Activated naive CD4-positive, alpha-beta T cell treated with anti-CD3 and anti-CD28 coated beads, Interleukin-2, amount 50 U/mL, for 16 hours (primary cell): ENCODE results near the gene PITX1.

Experiments
- DNase-seq: peaks from one replicate; pipeline ENCODE4 v3.0.0-alpha.2; 2020

PITX1 gene

DNA sequence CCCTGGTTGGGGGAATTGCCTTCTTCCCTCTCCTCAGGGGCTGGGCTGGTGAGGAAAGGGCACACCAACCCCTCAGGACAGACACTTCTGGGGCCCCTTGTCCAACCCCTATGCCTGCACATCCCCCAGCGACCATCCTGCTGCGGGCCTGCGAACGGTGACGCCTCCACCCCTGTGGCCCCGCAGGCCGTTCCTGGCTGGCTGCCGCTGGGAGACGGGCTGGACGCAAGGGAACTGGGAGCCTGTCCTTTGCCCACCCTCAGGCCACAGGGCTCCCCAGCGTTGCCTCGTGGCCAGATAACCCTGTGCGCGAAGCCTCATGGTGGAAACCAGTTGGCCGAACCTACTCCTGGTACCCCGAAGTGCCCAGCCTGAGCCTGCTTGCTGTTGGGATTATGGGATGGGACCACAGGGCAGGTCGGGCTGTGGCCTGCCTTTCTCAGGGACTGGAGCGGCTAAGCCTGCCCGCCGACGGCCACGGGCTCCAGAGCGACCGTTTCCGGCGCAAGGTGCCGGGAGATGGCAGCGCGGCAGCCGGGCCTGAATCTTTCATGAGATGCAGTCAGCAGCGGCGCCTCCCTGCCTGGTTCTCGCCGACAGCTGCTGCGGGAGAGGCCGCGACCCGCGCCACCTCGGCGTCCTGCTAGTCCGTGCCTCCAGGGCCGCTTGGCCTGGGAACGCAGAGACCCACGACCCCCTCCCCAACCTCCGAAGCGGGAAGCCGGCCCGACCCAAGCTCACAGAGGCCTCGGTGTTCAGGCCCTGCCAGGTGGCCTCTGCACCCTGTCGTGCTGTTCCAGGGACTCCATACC lies 6.5 kb upstream of the PITX1 start:
- DNase-seq, result no peak

DNA sequence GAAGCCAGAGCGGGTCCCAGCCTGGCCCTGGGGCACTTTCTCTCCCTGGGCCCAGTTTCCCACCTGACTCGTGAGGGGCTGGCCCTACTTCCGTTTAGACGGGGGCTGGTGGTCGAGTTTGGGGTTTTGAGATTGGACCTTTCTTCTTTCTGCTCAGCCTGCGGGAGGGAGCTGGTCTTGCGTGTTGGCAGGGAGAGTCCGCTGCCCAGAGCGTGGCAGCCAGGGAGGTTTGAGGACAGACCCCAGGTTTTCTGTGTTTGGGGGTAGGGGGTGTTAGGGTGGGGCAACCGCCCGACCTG lies 6.0 kb upstream of the PITX1 start:
- no peak for DNase-seq

DNA sequence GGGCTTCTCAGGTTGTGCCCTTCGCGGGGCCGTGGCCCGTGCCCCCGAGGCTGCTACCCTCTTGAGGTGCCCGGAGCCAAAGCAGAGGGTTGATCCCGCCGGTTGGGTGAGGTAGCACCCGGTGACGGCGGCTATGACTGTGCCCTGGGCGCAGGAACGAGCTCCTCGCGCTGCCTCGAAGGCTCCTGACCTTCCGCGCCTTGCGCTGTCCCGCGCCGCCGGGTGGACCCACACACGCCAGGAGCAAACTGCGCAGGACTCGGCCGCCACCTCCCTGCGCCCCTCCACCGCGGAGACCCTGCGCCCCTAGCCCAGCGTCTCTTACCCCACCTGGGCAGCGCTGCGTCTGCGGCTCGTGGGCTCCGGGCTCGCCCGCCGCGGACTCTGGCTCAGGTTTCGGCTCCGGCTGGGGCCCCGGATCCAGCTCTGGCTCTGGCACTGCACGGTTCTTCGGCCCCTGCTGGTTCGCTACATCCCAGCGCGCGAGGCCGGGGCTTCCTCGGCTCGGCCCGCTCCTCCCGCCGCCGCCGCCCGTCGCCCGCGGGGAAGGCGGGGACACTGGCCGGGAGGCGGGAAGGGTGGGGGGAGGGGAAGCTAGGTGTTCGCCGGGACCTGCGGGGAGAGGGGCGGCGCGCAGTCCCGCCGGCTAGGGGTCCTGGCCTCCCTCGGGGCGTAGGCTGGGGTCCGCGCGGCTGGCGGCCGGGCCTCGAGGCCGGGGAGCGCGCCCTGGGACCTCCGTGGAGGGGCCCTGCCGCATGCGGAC lies 5.4 kb upstream of the PITX1 start:
- DNase-seq, result no peak

DNA sequence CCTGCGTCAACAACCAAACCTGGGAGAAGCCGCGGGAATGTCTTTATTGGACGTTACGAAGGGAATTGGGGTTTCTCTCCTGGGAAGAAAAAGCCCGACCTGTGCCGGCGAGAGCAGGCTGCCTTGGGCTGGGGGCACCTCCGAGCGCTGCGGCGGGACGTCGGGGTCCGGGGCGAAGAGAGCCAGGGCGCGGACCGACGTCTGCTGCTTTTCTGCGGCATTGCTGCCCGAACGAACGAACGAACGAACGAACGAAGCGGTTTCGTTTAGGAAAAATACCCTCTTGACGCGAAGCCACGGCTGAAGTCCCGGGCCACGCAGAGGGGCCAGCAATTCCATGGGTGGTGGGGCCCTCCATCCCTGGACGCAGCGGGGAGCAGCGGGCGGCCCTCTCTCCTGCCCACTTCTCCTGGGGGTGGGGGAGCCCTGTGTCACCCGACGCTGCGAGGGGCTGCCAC lies 4.8 kb upstream of the PITX1 start:
- DNase-seq, result no peak

DNA sequence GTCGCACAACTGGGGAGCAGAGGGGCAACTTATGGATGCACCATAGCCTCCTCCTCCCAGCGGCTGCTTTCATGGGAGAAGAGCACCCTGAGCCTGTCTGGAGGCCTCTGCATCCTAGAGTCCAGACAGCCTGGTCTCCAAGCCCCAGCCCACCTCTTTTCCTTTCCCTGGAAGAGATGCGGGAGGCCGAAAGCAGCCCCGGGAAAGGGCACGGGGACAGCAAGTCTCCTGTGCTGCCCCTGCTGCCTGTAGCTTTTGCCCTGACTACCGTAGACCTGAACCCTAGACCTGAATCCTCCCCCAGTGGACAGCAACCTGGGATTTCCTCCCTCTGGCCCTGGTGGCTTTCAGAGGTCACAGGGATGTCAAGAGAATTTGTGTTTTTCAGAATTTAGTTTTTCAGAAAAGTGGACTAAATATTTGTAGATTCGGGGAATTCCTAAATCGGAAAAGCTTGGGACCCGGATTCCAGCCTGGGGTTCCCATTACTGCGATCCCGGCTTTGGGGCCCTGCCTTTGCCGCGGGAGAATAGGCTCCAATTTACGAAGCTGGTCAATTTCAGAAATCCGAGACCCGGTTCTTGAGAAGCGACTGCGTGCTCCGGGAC lies 4.3 kb upstream of the PITX1 start:
- no peak for DNase-seq

DNA sequence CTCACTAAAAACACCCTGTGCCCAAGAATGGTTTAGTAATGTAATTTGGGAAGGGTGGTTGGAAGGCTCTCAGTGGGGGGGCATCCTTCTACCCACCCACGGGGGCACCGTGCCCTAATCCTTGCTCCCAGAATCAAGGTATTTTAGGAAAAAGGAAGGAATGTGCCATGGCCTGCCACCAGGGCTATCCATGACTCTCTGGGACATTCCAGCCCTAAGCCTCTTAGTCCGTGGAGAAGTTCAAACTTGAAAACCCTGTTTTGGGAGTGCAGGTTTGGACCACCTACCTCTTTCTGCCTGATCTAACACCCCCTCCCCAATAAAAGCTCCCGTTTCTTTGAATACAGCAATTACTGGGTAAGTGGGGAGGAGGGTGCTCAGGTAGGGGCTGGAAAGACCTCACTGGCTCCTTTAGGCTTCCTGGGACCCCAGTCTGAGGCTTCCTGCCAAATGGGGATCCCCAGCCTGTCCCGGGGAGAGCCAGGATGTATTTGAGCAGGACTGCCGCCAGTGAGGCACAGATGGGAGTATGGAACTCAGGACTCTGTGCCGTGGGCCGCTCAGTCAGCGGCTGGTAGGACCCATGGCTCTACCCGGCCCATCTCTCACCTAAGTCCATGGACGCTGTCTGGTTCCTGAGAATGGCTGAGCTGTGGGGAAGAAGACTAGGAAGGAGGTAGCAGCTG lies 3.6 kb upstream of the PITX1 start:
- DNase-seq, result no peak

DNA sequence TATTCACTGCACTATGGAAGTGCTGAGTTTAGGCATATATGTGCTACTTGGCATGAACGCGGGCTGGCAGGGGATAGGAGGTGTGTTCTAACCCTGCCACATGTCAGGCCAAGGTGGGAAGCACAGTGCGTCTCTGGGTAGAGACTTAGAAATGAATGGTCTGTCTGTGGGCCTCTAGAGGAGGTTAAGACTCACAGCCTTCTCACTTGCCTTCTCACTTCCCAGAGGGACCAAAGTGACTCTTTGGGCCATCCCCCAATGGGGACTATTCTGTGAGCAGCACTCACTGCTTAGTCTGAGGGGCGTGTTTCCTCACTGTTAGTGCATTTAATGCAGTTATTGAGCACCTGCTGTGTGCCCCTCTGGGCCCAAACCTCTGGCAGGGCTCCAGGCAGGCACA lies 2.4 kb upstream of the PITX1 start:
- DNase-seq, result no peak

DNA sequence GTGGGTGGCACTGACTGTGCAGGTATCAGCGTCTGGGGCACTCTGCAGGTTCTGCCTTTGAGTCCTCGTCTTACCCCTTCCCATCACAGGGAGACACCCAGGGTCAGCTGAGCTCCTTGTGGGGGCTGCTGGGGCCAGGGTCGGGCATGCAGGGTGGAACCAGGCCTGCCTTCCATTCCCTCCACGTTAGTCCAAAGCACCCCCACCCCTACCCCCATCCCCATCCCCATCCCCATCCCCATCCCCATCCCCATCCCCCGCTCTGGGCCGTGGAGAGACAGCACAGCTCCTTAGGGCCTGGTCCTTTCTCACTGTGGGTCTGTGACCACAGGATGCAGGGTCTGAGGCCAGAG lies 1.6 kb upstream of the PITX1 start:
- no peak for DNase-seq

DNA sequence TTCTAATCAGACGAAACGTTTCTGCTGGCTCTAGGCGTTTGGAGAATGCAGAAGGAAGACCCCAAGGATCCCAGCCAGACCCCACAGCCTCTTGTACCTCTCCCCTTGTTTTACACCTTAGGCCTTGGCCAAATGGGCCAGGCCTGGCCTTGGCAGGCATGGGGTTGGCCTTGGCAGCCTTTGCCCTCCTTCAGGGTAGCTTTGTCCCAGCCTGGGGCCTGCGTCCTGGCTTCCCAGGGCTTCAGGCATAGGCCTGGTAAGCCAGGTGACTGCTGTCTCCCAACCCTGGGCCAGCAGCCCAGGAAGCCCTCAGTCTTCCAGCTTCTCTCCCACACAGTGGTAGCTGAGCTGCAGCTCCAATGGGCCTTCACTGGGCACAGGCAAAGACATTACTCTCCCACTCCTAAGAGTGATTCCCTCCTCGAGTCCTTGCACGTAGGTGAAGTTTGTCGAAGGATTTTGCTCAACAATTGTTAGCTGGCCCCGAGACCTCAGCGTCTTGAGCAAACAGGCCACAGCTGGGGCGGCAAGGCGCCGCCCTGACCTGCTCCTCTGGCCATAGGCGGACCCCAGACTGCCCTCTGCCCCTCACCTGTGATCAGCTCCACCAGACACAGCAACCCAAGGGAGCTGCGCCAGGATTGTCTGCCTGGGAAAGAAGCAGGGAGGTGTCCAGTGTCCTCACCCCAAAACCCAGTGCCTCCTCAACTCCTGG lies 1.1 kb upstream of the PITX1 start:
- no peak for DNase-seq

DNA sequence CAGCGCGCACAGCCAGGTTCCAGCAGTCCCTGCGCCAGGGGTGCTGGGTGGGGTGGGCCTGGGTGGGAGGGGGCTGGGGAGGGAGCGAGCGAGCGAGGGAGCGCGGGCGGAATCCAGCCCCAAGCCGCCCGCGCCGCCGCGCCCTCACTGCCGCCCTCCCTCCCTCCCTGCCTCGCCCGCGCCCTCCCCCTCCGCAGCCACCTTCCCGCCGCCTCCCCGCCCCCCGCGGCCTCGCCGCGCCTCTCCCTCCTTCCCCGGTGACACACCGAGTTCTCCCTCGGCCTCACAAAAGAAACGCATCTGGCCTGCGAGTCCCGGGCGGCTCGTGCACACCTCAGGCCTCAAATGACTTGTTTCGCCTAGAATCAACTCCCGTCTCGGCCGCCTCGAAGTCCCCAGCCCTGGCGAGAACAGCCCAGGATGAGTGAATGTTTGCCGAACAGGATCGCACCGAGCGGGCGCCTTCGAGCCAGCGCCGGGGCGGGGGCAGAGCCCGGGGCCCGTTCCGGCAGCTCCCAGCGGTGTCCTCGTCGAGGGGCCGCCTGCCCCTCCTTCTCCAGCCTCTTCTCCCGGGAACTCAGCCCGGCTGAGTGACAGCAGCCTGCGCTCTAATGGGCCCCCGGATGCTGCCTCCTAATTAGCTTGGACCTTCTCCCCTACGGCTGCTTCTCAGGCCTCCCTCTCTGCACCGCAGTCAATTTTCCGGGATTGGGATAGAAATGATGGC lies 371 bp upstream of the PITX1 start:
- DNase-seq, result peak; percentile 36

DNA sequence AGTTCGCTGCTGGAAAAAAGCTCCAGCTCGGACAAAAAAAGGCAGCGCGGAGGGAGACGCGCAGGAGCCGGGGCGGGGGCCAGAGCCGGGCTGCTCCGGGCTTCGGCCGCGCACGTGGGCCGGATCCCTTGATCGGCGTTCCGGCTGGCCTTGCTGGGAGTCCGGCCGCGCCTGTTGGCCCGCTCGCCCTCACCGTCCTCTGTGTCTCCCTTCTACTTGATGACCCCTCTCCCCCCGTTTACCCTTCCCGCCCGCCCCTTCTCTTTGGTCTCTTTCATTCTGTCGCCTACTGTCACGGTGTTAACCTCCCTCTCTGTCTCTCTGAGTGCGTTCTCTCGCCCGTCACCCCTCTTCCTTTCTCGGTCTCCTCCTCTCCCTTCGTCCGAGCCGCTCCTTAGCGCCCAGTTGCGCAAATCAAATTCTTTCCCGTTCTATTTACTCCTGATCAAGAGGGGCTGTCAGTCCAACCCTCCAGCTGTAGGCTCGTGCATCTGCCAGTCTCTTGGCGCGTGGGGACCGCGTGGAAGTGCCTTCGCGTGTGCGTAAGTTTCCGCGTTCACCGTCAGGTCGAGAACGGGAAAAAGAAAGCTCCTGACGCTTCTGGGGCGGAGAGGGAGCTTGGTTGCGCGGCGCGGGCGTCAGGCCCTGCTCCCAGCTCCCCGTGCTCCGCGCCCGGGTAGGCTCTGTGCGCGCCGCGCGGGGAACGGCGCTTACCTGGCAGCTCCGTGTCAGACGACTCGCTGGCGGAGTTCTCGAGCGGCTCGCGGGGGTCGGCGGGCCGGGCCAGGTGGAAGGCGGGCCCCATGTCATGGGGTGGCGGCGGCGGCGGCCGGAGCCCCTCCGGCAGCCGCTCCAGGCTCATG lies 798 bp downstream of the PITX1 start:
- DNase-seq, result no peak

DNA sequence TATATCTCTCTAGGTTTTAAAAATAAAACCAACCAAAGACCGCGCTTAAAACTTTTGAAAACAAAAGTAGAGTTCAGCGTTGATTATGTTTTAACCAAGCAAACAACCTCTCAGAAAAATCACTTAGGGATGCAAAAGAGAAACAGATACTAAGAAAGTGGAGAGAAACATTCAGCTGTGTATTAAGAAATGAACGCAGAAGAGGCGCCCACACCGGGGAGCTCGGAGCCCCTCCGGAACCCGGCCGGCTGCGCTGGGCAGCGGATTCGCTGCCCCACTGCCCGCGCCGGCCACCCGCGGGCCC lies 1.4 kb downstream of the PITX1 start:
- DNase-seq, result no peak

DNA sequence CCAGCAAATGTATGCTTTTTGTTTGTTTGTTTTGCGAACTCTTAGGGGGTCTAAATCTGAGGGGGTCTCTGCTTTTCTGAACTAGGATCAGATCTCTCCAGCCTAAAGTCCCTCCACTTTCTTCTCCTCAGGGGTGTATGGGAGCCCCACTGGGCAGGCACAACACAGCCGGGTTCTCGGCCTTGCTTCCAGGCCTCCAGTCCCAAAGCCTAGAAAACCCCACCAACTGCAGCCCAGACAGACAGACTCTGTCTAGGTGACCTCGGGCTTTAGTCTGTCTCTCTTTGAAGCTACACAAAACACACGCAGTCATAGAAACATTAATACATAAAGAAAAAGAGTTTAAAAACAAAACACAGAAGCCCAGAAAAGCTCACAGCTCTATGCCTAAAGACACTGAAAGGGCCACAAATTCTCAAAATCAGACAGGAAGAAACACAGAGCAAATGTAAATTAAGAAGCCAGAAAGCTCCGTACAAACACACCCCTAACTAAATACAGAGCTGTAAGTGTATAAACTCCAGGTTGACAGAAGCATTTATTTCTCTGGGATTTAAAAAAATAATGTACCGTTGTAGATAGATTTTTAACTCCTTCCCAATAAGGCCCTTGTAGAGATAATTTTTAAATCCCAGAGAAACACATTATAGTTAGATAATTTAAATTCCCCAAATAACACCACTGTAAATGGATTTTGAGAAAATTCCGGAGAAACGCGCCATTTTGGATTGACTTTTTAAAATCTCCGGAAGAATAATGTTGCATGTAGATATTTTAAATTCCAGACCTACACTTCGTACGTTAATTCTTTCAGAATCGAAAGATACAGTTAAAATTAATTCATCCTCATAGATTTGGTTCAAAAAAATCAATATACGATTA lies 2.0 kb downstream of the PITX1 start:
- DNase-seq, result no peak

DNA sequence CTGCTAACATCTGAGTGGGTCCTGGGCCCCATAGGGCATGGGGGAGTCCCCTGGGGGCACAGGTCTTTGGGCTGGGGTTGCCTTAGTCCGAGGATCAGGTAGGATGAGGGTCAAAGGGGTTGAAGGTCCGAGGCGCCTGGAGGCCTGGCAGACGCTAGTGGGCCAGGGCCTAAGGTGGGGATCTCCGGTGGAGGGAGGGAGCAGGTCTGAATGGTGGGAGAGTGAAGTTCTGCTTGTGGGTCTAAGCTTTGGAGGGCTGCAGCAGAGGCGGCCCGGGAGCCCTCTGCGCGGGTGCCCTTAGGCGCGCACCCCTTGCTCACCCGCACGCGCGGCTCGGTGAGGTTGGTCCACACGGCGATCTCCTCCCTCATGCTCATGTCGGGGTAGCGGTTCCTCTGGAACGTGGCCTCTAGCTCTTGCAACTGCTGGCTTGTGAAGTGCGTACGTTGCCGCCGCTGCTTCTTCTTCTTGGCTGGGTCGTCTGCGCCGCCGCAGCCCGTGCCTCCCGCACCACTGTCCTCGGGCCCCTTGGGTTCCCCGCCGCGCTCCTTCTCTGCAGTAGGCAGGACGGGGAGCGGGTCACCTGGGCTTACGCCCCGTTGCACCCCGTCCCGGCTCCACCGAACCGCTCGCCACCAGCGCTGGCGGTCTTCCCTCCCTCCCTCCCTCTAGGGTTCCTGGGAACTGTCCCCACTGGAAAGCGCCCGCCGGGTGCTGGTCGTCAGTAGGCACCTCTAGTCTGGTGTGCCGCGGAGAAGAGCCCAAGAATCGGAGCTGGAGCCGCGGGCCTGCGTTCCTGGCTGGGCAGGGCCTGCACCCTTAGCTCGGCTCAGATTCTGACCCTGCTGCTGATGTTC lies 2.8 kb downstream of the PITX1 start:
- DNase-seq, result no peak

DNA sequence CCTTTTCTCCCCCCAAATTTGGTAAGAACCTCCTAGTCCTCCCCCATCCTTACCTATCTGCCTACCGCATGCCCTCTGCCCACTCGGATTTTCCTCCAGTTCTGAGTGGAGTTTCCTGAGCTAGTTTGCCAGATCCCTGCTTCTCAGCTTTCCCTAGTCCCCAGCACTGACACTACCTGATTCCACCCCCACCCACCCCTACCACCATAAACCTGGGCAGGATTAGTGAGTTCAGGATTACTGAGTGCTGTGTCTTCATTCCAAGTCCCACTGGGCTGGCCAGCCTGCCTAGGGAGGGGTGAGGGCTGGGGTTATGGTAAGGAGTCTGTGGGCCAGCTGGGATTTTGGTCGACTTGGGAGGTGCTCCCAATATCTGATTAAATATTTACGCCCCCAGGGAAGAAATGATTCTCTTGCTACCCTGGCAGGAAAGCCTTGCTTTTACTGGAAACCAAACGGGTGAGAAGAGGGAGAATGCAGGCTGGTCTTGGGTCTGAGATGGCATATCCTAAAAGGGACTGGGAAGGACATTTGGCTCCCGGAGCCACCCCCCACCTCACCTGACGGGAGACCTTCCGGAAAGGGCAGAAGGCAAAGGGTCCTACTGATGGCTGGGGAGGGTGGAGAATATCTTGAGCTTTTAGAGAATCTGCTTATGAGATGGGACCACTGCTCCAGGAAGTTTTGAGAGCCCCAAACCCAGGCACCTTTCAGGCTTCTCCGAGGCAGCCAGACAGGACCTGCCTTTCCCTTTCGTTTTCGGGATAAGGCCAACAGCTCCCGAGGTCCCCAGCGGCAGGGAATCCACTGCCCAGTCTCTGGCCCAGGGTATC lies 3.7 kb downstream of the PITX1 start:
- no peak for DNase-seq

DNA sequence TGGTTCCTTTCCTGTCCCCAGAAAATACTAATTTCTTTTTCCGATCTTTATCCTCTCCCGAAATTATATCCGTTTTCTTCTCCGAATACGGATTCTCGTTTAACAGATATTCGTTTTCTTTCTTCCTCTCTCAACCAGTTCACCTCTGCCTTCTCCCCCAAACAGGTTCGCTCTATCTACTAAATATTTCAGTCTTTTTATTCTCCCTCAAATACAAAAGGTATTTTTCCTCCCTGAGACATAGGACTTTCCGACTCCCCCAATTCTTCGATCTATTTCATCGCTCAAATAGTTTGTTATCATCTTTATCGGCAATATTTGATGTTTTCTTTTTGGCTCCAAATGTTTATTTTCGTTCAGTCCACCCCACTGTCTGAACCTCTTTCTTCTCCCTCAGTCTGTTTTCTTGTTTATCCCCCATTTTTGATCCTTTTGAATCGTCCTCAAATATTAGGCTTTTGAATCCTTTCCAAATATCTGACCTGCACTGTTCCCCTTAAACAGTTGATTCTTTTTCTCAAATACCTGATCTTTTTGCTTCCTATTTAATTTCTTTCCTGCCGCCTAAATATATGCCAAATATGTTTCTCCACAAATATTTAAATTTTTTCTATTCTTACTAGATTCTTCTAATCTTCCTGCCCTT lies 4.4 kb downstream of the PITX1 start:
- no peak for DNase-seq

DNA sequence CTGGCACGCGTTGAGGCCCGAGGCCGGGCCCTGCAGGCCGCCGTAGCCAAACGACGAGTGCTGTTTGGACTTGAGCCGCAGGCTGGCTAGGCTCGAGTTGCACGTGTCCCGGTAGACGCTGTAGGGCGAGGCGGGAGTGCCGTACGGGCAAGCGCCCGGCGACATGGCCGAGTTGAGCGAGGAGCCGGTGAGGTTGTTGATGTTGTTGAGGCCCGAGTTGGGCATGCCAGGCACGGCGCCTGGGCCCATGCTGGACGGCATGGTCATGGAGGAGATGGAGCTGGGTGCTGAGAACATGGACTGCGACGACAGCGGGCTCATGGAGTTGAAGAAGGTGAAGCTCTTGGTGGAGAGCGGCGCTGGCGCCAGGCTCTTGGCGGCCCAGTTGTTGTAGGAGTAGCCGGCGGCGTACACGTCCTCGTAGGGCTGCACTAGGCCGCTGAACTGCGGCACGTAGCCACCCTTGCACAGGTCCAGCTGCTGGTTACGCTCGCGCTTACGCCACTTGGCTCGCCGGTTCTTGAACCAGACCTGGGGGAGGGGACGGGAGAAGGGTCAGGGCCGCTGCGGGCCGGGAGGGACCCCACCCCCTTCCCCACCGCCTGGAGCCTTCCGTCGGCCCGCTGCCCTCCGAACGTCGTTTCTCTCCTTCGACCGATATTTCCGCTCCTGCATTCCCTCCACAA lies 5.1 kb downstream of the PITX1 start:
- no peak for DNase-seq
